Common myeloid progenitor, CD34-positive (primary cell): ENCODE measurements around the gene GPC5.

Source experiments
- CTCF ChIA-PET: fragments of 350-600 bp; sonication (Branson Sonifier 250); formaldehyde crosslinking; loops from one replicate; lab custom pipeline; 2021; ENCODE audit warnings: antibody characterized with exemption; lab: Charles Lee
- POLR2A ChIA-PET: fragments of 350-600 bp; sonication (Branson Sonifier 250); formaldehyde crosslinking; loops from one replicate; lab custom pipeline; 2021; ENCODE audit warnings: antibody characterized with exemption; lab: Charles Lee
- DNase-seq, 3 donors: peaks; one replicate each; pipeline versions ENCODE4 v3.0.0 to v3.0.0-alpha.2; 2013
- H3K27ac ChIP-seq, 2 experiments: 1 replicate in 1 of 2; 2 replicates in 1 of 2; pipeline ENCODE4 v1.7.0; 2013; ENCODE audit warnings: inconsistent platforms in 2 of 2, low read length in 2 of 2, mild to moderate bottlenecking in 2 of 2, low read depth in 1 of 2, moderate library complexity in 1 of 2; ENCODE audit not compliant: severe bottlenecking in 2 of 2, insufficient read depth in 1 of 2, poor library complexity in 1 of 2
- H3K27me3 ChIP-seq, 5 experiments: replicated peaks in 2 of 5; 1 replicate in 3 of 5; 2 replicates in 2 of 5; pipeline versions ENCODE4 v1.6.1 to v1.7.0; 2013; ENCODE audit warnings: low read length in 4 of 5, mild to moderate bottlenecking in 2 of 5, moderate library complexity in 2 of 5, inconsistent platforms in 1 of 5; ENCODE audit not compliant: insufficient read depth in 5 of 5, control insufficient read depth in 4 of 5
- H3K36me3 ChIP-seq, 4 experiments: 1 replicate in 2 of 4; 2 replicates in 2 of 4; pipeline versions ENCODE4 v1.6.1 to v1.7.0; 2013; ENCODE audit warnings: low read length in 3 of 4, control low read depth in 1 of 4, mild to moderate bottlenecking in 1 of 4; ENCODE audit not compliant: control insufficient read depth in 4 of 4, insufficient read depth in 4 of 4
- H3K4me1 ChIP-seq, 4 experiments: 1 replicate in 3 of 4; 2 replicates in 1 of 4; pipeline versions ENCODE4 v1.6.1 to v1.7.1; 2013; ENCODE audit warnings: low read length in 3 of 4, mild to moderate bottlenecking in 3 of 4, control low read depth in 1 of 4, inconsistent platforms in 1 of 4, moderate library complexity in 1 of 4; ENCODE audit not compliant: control insufficient read depth in 4 of 4, insufficient read depth in 4 of 4; ENCODE audit errors: control extremely low read depth in 1 of 4
- H3K4me3 ChIP-seq, 7 experiments: 1 replicate in 4 of 7; 2 replicates in 3 of 7; pipeline versions ENCODE4 v1.5.1 to v1.7.0; 2013; ENCODE audit warnings: mild to moderate bottlenecking in 7 of 7, low read length in 6 of 7, moderate library complexity in 6 of 7, inconsistent platforms in 2 of 7, low read depth in 2 of 7, control low read depth in 1 of 7; ENCODE audit not compliant: insufficient read depth in 4 of 7, control insufficient read depth in 1 of 7; ENCODE audit errors: extremely low read depth in 1 of 7
- H3K9me3 ChIP-seq, 5 experiments: 1 replicate in 4 of 5; 2 replicates in 1 of 5; pipeline versions ENCODE4 v1.6.1 to v1.7.1; 2013; ENCODE audit warnings: low read length in 4 of 5, mild to moderate bottlenecking in 2 of 5, inconsistent platforms in 1 of 5, low read depth in 1 of 5, moderate library complexity in 1 of 5; ENCODE audit not compliant: control insufficient read depth in 4 of 5, insufficient read depth in 2 of 5; ENCODE audit errors: control extremely low read depth in 1 of 5
- WGBS: methylation state at CpG from one replicate; pipeline ENCODE4 v1.1.5; 2013; ENCODE audit not compliant: insufficient coverage; 5-methylcytosine and 5-hydroxymethylcytosine counted together

Gene GPC5

GRCh38 chr13:92303428-92303827 lies 905.0 kb downstream of the GPC5 start:
- no peaks in the 10 kb centered on the region for H3K27me3 ChIP-seq
- WGBS: 100% methylated on average over 1 of the region's 1 CpG
- H3K4me1 ChIP-seq: no peaks in the 10 kb centered on the region
- H3K27ac ChIP-seq: no peak overlapping the region
- ChIA-PET POLR2A (no interaction called here), CTCF (no interaction called here)
- no peak for DNase-seq
- no peaks in the 10 kb centered on the region for H3K36me3 ChIP-seq
- no peak overlapping the region for H3K4me3 ChIP-seq
- H3K9me3 ChIP-seq: no peaks in the 10 kb centered on the region

- Histone ChIP-seq H3K4me1 (no peaks in the 10 kb centered on the region), H3K9me3 (no peaks in the 10 kb centered on the region), H3K36me3 (no peaks in the 10 kb centered on the region), H3K4me3 (no peak overlapping the region), H3K27me3 (no peaks in the 10 kb centered on the region), H3K27ac (no peak overlapping the region)
- no CpG with 5 or more reads among the region's 2 CpGs for WGBS
- POLR2A ChIA-PET: no interaction called here
- CTCF ChIA-PET: no interaction called here
- DNase-seq: no peak
Observed at GRCh38 chr13:92307752-92308151, 909.3 kb downstream of the GPC5 start.

GRCh38 chr13:92312823-92313222 lies 914.4 kb downstream of the GPC5 start:
- WGBS: no CpG with 5 or more reads among the region's 2 CpGs
- Histone ChIP-seq H3K27me3 (no peaks in the 10 kb centered on the region), H3K36me3 (no peaks in the 10 kb centered on the region), H3K4me1 (no peaks in the 10 kb centered on the region), H3K9me3 (no peaks in the 10 kb centered on the region), H3K27ac (no peak overlapping the region), H3K4me3 (no peak overlapping the region)
- CTCF ChIA-PET: no interaction called here
- DNase-seq: no peak
- POLR2A ChIA-PET: no interaction called here

DNA sequence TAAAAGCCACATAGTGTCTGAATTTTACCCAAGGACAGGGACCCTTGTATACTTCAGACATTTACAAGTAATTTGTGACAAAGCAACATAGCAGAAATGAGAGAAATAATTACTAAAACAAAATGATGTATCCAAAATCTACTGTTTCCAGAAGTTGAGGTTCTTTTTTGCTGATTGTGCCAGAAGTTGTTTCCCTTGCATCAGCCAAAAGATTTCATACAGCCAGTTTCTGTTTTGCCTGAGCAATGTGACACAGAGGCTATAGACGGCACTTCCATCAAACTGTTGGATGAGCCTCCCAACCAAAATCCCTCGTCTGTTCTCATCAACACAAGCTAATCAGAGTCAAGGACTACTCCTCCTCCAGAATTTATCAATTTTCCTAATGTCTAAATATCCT lies 915.0 kb downstream of the GPC5 start:
- Histone ChIP-seq H3K9me3 (no peaks in the 10 kb centered on the region), H3K36me3 (no peaks in the 10 kb centered on the region), H3K4me3 (no peak overlapping the region), H3K27me3 (no peaks in the 10 kb centered on the region), H3K27ac (no peak overlapping the region), H3K4me1 (no peaks in the 10 kb centered on the region)
- ChIA-PET POLR2A (no interaction called here), CTCF (no interaction called here)
- 100% methylated on average over 2 of the region's 2 CpGs for WGBS
- DNase-seq: no peak

DNA sequence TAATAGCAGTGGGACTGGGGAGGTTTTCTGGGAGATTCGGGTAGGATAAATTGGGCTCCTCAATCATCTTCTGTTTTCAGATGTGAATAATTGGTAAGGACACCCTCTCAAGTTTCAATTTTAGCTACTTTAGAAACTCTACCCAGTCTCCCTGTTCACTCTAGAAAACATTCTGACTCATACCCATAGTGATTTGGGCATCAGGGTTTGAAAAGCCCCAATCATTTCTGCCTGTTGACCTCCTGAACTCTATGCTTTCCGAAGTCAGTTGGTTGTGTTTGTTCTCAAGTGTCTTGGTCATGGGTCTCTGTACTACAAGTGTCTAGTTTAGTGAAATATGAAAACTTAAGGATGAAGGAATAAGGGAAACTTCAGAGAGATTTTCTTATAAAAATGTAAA lies 916.8 kb downstream of the GPC5 start:
- no peak overlapping the region for H3K27ac ChIP-seq
- H3K4me3 ChIP-seq: no peak overlapping the region
- H3K36me3 ChIP-seq: no peaks in the 10 kb centered on the region
- no CpG with 5 or more reads among the region's 2 CpGs for WGBS
- H3K4me1 ChIP-seq: no peaks in the 10 kb centered on the region
- DNase-seq: no peak
- POLR2A ChIA-PET: no interaction called here
- CTCF ChIA-PET: no interaction called here
- no peaks in the 10 kb centered on the region for H3K27me3 ChIP-seq
- no peaks in the 10 kb centered on the region for H3K9me3 ChIP-seq

GRCh38 chr13:92316030-92316429 lies 917.6 kb downstream of the GPC5 start:
- no peak overlapping the region for H3K27ac ChIP-seq
- no peak overlapping the region for H3K4me3 ChIP-seq
- no peaks in the 10 kb centered on the region for H3K27me3 ChIP-seq
- no peaks in the 10 kb centered on the region for H3K9me3 ChIP-seq
- no peaks in the 10 kb centered on the region for H3K36me3 ChIP-seq
- no peaks in the 10 kb centered on the region for H3K4me1 ChIP-seq
- POLR2A ChIA-PET: no interaction called here
- WGBS: no CpG with 5 or more reads among the region's 2 CpGs
- CTCF ChIA-PET: no interaction called here
- no peak for DNase-seq

- ChIA-PET CTCF (no interaction called here), POLR2A (no interaction called here)
- Histone ChIP-seq H3K27me3 (no peaks in the 10 kb centered on the region), H3K4me1 (no peaks in the 10 kb centered on the region), H3K27ac (no peak overlapping the region), H3K36me3 (no peaks in the 10 kb centered on the region), H3K4me3 (no peak overlapping the region), H3K9me3 (no peaks in the 10 kb centered on the region)
- WGBS: 100% methylated on average over 2 of the region's 2 CpGs
- DNase-seq: no peak
Observed at GRCh38 chr13:92317066-92317465, 918.6 kb downstream of the GPC5 start.
